RKO (cell line): ENCODE measurements around the gene DVL3.
"Not testable (repeated sequence)": the region's sequence is repeated elsewhere in the genome, so short reads cannot be mapped to it uniquely, and the experiment has no call there.

Experiments
- DNase-seq: peaks from one replicate; pipeline ENCODE4 v3.0.0-alpha.2; 2016; ENCODE audit warnings: low spot score

DVL3 gene

GRCh38 chr3:184154885-184155643 lies at the start of gene DVL3:
Gene DVL3, plus strand, starts transcription at chr3:184155377. Its CDS starts 259 bp downstream, at chr3:184155636.
- DNase-seq = peak; percentile 69

DNA sequence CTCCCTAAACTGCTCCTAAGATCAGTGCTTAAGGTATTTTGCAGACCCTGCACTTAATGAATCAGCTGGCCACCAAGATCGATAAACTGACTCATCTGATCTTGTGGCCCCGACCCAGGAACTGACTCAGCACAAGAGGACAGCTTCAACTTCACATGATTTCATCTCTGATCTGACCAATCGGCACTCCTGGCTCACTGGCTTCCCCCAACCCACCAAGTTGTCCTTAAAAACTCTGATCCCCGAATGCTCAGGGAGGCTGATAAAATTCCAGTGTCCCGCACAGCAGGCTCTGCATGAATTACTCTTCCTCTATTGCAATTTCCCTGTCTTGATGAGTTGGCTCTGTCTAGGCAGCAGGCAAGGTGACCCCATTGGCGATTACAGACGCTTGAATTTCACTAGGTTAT lies 44.9 kb upstream of the DVL3 start:
- peak; percentile 78 for DNase-seq

DNA sequence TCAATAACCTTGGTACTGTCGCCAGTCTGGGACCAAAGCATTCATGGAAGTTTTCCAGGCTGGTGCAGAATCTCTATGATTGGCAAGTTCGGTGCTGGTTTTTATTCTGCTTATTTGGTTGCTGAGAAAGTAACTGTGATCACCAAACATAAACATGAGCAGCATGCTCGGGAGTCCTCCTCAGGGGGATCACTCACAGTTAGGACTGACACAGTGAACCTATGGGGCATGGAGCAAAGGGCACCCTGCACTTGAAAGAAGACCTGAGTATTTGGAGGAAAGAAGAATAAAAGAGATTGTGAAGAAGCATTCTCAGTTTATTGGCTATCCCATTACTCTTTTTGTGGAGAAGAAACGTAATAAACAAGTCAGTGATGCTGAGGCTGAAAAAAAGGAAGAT lies 39.2 kb upstream of the DVL3 start:
- no peak for DNase-seq

- no peak for DNase-seq
Observed at GRCh38 chr3:184117636-184118035, 37.5 kb upstream of the DVL3 start.

- DNase-seq = not testable (repeated sequence)
Observed at GRCh38 chr3:184121031-184121430, 34.1 kb upstream of the DVL3 start.

DNA sequence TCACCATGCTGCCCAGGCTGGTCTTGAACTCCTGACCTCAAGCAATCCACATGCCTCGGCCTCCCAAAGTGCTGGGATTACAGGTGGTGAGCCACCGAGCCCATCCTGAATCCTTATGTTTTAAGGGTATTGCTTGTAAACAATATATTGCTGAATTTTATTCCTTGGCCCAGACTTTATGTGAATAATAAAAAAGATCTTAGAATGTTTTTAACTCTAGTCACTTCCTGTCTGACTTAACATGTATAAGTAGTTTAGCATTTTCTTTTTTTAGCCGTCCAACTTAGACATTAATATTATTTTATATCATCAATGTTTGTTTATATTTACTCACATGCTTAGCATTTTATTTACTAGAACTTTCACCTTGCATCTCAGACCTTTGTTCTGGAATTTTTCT lies 29.2 kb upstream of the DVL3 start:
- no peak for DNase-seq

DNA sequence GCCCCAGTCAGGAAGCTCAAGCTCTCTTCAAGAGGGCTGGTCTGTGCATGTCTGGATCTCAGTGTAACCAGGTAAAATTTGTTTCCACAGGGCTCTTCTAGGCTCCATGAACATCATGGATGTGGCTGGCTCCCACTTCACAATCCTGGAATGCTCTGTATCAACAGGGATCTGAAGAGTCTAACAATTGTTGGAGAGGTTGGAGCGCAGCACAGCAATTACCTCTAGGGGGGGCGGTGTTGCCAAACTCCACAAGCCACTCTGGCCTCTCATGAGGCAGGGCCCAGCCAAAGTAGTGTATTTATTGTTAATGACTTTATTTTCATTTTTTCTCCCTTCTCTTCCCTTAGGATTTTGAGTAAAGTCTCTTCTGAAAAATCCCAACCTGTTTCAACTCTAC lies 26.2 kb upstream of the DVL3 start:
- DNase-seq = peak; percentile 63

GRCh38 chr3:184132945-184133344 lies 22.2 kb upstream of the DVL3 start:
- no peak for DNase-seq

DNA sequence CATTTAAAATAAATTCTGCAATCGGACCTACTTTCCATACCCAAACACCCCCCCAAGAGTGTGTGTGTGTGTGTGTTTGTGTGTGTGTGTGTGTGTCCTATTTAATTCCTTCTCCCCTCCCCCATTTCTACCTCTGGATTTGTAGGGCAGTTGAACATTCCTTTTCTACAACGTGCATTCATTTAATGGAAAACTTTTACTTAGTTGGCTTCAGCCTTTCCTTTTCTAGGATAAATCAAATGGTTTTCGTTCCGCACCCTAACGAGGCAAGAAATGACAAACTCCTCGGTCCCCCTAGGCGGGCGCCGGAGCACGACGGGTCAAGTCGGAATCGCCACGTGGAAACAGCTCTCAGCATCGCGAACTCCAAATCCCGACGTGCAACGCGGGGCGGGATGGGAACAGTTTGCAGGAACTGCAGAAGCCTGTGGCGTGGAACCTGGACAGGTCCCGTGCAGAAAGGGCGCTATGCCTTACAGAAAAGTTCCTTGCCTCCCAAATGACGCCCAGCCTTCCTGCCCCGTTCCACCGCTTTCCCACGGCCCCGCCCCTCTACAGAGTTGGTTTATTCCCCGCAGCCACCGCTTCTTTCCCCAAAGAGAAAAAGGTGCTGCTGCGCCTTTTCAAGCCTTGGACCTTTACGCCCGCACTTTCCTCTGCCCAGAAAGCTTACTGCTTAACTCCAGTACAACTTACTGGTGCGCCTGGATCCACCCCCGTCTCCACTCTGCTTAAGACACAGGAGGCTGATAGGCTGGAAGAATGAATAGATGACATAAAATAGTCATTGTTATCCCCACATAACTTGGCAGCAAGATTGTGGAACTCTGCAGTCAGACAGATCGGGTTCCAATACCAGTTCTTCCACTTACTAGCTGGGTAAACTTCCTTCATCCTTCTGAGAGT lies 21.1 kb upstream of the DVL3 start:
- DNase-seq = peak; percentile 93

DNA sequence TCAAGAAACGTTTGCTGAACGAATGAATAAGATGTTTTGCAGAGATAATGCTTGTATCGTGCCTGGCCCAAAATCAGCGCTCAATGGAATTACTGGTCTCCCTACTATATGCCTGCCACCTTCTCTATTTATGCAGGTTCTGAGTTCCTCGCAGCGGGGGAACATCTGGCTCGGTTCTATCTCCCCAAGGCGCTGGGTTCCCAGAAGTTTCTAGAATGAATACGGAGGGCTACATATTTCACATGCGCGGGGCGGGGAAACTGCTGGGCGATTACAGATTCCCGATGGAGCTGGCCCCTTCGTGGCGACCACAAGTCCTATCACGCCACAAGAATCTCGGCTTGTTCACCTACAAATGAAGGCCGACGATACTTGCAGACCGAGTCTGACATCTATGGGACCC lies 20.4 kb upstream of the DVL3 start:
- DNase-seq = no peak

DNA sequence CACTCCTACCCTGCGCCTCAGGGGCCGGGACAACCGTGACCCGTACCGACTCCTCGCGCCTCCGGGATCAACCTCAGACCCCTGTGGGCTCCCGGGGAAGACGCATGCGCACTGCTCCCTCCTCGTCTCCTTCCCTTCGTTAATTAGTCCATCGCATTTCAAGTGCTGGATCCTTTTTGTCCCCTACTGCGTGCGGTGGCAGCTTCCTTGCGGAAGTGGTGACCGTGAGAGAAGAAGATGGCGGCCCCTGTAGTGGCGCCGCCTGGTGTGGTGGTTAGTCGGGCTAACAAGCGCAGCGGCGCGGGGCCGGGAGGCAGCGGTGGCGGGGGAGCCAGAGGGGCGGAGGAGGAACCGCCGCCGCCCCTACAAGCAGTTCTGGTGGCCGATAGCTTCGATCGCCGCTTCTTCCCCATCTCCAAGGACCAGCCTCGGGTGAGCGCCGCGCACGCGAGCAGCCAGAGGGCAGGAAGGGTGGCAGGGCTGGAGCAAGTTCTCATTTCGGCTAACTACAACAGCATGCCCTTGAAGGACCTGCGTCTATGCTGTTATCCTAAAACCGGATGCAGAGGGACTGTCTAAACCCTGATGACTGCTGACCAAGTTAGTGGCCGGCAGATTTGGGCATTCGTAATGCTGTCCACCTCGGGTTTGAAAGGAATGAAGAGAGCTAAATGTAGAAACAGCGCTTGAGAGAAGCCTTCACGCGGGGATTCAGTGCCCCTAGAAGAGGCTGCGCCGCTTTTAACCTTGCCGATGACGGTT lies 19.8 kb upstream of the DVL3 start, which contains the start of gene EIF2B5:
EIF2B5 (plus strand) TSS at position 210 of the 762 bp plus-strand sequence; CDS start at position 238, 28 bp downstream.
- DNase-seq = peak; percentile 94

DNA sequence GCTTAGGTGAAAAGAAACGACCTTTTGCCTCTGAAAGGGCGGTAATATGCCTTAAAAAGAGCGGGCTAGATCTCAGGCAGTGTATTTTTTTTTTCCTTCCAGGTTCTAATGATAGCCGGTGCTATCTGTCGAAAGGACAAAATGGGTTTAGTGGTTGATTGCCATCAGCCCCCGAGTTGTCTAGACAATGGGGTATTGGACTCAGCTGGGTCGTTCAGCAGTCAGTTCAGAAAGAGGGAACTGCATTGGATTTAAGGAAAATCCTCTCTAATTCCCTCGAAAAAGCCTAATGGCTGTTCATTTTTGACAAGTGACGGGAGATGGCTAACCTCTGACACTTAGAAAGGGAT lies 19.3 kb upstream of the DVL3 start:
- DNase-seq = no peak

GRCh38 chr3:184140436-184140835 lies 14.7 kb upstream of the DVL3 start:
- DNase-seq = no peak

DNA sequence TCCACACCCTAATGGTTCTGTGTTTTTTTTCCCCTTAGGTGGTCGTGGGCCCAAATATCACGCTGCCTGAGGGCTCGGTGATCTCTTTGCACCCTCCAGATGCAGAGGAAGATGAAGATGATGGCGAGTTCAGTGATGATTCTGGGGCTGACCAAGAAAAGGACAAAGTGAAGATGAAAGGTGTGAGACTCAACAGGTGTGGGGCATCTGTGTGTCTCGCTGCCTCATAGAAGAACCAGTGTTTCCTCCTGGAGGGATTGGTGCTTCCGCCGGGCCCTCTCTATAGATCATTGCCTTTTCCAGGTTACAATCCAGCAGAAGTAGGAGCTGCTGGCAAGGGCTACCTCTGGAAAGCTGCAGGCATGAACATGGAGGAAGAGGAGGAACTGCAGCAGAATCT lies 13.0 kb upstream of the DVL3 start:
- DNase-seq = no peak

DNA sequence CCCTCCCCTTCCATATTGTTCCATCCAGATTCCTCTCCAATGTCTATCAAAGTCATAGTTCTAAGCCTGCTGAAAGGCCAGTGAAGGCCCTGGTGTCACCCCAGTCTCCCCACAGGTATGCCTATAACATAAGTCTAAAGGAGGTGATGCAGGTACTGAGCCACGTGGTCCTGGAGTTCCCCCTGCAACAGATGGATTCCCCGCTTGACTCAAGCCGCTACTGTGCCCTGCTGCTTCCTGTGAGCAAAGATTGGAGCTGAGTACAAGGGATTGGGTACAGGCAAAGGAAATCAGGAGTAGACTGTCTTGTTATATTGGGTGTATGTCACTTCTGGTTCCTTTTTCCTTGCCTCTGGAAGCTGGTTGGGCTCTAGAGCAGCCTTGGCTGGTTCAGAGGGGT lies 11.8 kb upstream of the DVL3 start:
- no peak for DNase-seq

- DNase-seq = no peak
Observed at GRCh38 chr3:184144505-184144904, 10.7 kb upstream of the DVL3 start.

DNA sequence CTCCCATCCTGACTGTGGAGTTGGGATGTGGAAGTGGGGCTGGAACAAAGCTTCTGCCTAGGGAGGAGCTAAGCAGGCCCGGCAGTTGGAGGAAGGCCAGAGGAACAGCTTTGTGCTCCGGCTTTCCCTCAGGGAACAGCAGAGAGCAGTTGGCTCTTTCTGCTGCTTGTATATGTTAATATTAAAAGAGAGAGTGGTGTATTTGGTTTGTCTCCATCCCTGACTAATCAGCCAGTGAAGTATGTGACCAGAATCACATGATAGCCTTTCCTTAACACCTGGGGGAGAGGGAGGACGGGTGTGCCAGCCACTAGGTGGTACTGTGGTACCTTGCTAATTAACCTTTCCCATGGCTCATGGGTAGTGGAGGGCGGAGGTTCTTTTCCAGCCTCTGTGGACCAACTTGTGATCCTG lies 10.1 kb upstream of the DVL3 start:
- DNase-seq = peak; percentile 49

GRCh38 chr3:184145751-184146270 lies 9.4 kb upstream of the DVL3 start:
- DNase-seq = no peak

DNA sequence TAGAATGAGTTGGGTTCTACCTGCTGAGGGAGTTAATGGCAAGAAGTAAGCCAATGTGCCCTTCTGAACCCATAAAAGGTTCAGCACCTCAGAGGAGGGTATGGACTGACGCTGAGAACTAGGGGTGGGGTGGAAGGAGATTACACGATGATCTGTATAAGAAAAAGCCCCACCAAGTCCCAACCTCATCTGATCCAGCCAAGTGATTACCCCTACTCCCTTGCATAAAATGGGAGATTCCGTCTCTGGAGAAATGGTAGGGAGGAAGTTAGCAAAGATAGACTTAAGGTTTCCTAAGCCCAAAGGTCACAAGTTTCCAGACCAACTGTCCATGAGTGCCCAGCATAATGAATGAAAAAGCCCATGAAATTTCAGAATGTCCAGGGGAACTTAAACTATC lies 7.1 kb upstream of the DVL3 start:
- no peak for DNase-seq

DNA sequence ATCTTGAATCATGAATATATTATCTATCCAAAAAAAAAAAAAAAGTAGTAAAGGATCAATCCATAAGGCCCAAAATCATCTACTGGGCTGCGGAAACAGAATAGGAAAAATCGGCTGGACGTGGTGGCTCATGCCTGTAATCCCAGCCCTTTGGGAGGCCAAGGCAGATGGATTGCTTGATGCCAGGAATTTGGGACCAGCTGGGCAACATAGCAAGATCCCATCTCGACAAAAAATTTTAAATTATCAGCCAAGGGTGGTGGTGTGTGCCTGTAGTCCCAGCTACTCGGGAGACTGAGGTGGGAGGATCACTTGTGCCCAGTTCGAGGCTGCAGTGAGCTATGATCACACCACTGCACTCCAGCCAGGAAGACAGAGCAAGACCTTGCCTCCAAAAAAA lies 6.1 kb upstream of the DVL3 start:
- DNase-seq = no peak

DNA sequence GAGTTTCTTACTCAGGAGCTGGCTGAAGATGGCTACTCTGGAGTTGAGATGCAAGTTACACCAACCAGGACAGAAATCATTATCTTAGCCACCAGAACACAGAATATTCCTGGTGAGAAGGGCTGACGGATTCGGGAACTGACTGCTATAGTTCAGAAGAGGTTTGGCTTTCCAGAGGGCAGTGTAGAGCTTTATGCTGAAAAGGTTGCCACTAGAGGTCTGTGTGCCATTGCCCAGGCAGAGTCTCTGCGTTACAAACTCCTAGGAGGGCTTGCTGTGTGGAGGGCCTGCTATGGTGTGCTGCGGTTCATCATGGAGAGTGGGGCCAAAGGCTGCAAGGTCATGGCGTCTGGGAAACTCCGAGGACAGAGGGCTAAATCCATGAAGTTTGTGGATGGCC lies 5.4 kb upstream of the DVL3 start:
- DNase-seq = not testable (repeated sequence)
